Uterus (tissue), 4 donors: ENCODE data around the gene SPTBN4. TPM values are rescaled to one million over a fixed set of nuclear protein-coding genes. Genes with fewer than 3 reads are reported as not detected.

ENCODE experiments used
- DNase-seq, 2 donors: peaks; one replicate each; pipeline ENCODE4 v3.0.0-alpha.2; 2019 to 2020
- H3K27ac ChIP-seq, 2 donors: fragments of 200-600 bp; sonication (generic); 1 replicate in 1 of 2; 2 replicates in 1 of 2; pipeline ENCODE4 v1.5.1; 2016 to 2018
- H3K27me3 ChIP-seq, 2 donors: fragments of 200-600 bp; sonication (generic); one replicate each; pipeline ENCODE4 v1.5.1; 2018 to 2019; ENCODE audit warnings: control low read depth in 1 of 2
- H3K36me3 ChIP-seq, 2 donors: fragments of 200-600 bp; sonication (generic); one replicate each; pipeline ENCODE4 v1.5.1; 2019; ENCODE audit warnings: control low read depth in 1 of 2
- H3K4me1 ChIP-seq, 2 donors: fragments of 200-600 bp; sonication (generic); one replicate each; pipeline ENCODE4 v1.5.1; 2018 to 2019; ENCODE audit warnings: control low read depth in 1 of 2
- H3K4me3 ChIP-seq, 2 donors: fragments of 200-600 bp; sonication (generic); 1 replicate in 1 of 2; 2 replicates in 1 of 2; pipeline ENCODE4 v1.5.1; 2018 to 2019; ENCODE audit warnings: mild to moderate bottlenecking in 1 of 2
- H3K9me3 ChIP-seq, 2 donors: fragments of 200-600 bp; sonication (generic); one replicate each; pipeline ENCODE4 v1.5.1; 2019; ENCODE audit warnings: control low read depth in 1 of 2
- POLR2A ChIP-seq, 2 donors: fragments of 450-650 bp; IDR thresholded peaks; one replicate each; pipeline ENCODE4 v1.6.1; 2016; ENCODE audit warnings: antibody characterized with exemption in 2 of 2, mild to moderate bottlenecking in 1 of 2, moderate library complexity in 1 of 2
- intact Hi-C: fragments of 100-400 bp; cut with DNase I; formaldehyde crosslinking; loops from one replicate; pipeline ENCODE4 v1.15.1; 2023; ENCODE audit warnings: low total_unique reads
- total RNA-seq, 4 donors: library from RNA; depleted of rRNA in 3 of 4; stranded (reverse); fragments of >200 nt in 3 of 4; gene quantifications; one replicate each; pipeline versions ENCODE4 v1.1.0 to v1.2.4, GENCODE V29; 2014 to 2023
- TF ChIP-seq, protein P1 (sequence below), 4 experiments: fragments of 200-600 bp in 2 of 4; fragments of 450-650 bp in 2 of 4; sonication (generic) in 2 of 4; IDR thresholded peaks; one replicate each; pipeline ENCODE4 v1.5.1; 2016 to 2019; ENCODE audit warnings: antibody characterized with exemption in 4 of 4, mild to moderate bottlenecking in 2 of 4, moderate library complexity in 1 of 4
- donor health status: DM: yes; HTN: yes; CAD: no.

Gene SPTBN4
- total RNA-seq, 4 donors from 2014 or later: 3.1 to 7.0 (median 5.3) TPM; not detected in 1

DNA sequence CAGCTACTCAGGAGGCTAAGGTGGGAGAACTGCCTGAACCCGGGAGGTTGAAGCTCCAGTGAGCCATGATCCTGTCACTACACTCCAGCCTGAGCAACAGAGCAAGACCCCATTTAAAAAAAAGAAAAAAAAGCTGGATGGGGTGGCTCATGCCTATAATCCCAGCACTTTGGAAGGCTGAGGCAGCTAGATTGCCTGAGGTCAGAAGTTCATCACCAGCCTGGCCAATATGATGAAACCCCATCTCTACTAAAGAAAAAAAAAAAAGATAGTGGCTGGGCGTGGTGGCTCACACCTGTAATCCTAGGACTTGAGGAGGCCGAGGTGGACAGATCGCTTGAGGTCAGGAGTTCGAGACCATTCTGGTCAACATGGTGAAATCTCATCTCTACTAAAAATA lies 149.4 kb downstream of the SPTBN4 start:
- Histone ChIP-seq H3K27ac (peak overlapping the region in 1 of 2 donors; percentile 92), H3K9me3 (no peaks in the 10 kb centered on the region), H3K4me3 (no peak overlapping the region), H3K27me3 (no peaks in the 10 kb centered on the region), H3K4me1 (peaks cover 0 to 3% of the 10 kb centered on the region in 2 donors), H3K36me3 (no peaks in the 10 kb centered on the region)
- no peak for TF ChIP-seq POLR2A (IDR thresholded peaks at IDR 0.05)
- TF ChIP-seq, protein P1, sequence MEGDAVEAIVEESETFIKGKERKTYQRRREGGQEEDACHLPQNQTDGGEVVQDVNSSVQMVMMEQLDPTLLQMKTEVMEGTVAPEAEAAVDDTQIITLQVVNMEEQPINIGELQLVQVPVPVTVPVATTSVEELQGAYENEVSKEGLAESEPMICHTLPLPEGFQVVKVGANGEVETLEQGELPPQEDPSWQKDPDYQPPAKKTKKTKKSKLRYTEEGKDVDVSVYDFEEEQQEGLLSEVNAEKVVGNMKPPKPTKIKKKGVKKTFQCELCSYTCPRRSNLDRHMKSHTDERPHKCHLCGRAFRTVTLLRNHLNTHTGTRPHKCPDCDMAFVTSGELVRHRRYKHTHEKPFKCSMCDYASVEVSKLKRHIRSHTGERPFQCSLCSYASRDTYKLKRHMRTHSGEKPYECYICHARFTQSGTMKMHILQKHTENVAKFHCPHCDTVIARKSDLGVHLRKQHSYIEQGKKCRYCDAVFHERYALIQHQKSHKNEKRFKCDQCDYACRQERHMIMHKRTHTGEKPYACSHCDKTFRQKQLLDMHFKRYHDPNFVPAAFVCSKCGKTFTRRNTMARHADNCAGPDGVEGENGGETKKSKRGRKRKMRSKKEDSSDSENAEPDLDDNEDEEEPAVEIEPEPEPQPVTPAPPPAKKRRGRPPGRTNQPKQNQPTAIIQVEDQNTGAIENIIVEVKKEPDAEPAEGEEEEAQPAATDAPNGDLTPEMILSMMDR (IDR thresholded peaks at IDR 0.05): no peak
- intact Hi-C loops: no loop called here
- DNase-seq: no peak

DNA sequence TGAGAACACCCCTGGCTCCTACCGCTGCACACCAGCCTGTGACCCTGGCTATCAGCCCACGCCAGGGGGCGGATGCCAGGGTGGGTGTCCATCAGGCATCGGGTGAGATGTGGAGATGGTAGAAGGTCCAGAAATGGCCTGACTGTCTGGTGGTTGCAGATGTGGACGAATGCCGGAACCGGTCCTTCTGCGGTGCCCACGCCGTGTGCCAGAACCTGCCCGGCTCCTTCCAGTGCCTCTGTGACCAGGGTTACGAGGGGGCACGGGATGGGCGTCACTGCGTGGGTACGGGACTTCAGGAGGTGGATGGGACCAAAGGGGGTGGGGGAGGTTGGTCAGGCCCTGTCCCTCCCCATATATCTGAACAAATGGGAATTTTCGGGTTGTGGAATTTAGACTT lies 150.1 kb downstream of the SPTBN4 start:
- Histone ChIP-seq H3K27ac (no peak overlapping the region), H3K27me3 (no peaks in the 10 kb centered on the region), H3K9me3 (no peaks in the 10 kb centered on the region), H3K36me3 (no peaks in the 10 kb centered on the region), H3K4me1 (peaks cover 0 to 3% of the 10 kb centered on the region in 2 donors), H3K4me3 (no peak overlapping the region)
- intact Hi-C loops: no loop called here
- TF ChIP-seq POLR2A (IDR thresholded peaks at IDR 0.05): no peak
- TF ChIP-seq, protein P1 (IDR thresholded peaks at IDR 0.05): no peak
- no peak for DNase-seq

- no peak for DNase-seq
- Histone ChIP-seq H3K4me3 (no peak overlapping the region), H3K27me3 (no peaks in the 10 kb centered on the region), H3K4me1 (peaks cover 0 to 3% of the 10 kb centered on the region in 2 donors), H3K9me3 (no peaks in the 10 kb centered on the region), H3K27ac (no peak overlapping the region), H3K36me3 (no peaks in the 10 kb centered on the region)
- intact Hi-C loops: no loop called here
- TF ChIP-seq, protein P1 (IDR thresholded peaks at IDR 0.05): no peak
- no peak for TF ChIP-seq POLR2A (IDR thresholded peaks at IDR 0.05)
Observed at GRCh38 chr19:40617961-40618360, 151.2 kb downstream of the SPTBN4 start.

DNA sequence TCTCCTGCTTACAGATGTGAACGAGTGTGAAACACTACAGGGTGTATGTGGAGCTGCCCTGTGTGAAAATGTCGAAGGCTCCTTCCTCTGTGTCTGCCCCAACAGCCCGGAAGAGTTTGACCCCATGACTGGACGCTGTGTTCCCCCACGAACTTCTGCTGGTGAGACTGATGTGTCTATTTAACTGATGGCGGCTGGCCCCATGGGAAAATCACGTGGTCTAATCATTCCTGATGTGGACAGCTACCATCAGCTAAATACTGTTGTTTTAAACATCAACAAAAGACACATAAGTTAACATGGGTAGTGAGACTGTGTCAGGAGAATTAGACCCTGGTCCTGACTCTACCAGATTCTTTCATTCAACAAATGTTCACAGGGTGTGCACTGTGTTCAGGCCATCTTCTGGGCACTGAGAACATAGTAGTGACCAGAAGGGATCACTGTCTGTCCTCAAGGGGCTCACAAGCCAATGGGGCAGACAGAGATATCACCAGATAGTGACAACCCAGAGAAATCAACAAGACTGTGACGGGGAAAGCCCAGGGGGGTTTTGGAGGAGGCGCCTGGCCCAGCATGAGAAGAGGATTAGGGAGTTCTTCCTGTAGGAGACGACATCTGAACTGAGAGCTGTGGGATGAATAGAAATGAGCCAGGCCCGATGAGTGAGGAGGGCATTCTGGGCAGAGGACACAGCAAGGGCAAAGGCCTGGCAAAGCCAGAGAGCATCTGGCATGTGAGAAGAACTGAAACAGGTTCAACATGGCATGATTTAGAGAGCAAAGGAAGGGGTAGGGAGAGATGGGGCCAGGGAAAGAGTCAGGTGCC lies 152.7 kb downstream of the SPTBN4 start:
- no peaks in the 10 kb centered on the region for H3K9me3 ChIP-seq
- TF ChIP-seq POLR2A (IDR thresholded peaks at IDR 0.05): no peak
- TF ChIP-seq, protein P1 (IDR thresholded peaks at IDR 0.05): no peak
- H3K27me3 ChIP-seq: no peaks in the 10 kb centered on the region
- H3K27ac ChIP-seq: no peak overlapping the region
- intact Hi-C loops: no loop called here
- no peak overlapping the region for H3K4me3 ChIP-seq
- peaks cover 0 to 3% of the 10 kb centered on the region in 2 donors for H3K4me1 ChIP-seq
- no peaks in the 10 kb centered on the region for H3K36me3 ChIP-seq
- DNase-seq: no peak

DNA sequence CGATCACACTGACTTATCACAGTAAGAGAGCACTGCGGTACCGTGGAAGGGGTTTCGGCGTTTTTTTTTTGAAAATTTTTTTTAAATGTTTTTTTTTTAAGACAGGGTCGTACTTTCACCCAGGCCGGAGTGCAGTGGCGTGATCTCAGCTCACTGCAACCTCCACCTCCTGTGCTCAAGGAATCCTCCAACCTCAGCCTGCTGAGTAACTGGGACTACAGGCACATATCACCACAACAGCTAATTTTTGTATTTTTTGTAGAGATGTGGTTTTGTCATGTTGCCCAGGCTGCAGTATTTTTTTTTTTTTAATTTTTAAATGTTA lies 153.3 kb downstream of the SPTBN4 start:
- H3K9me3 ChIP-seq: no peaks in the 10 kb centered on the region
- intact Hi-C loops: no loop called here
- peaks cover 0 to 2% of the 10 kb centered on the region in 2 donors for H3K4me1 ChIP-seq
- no peaks in the 10 kb centered on the region for H3K27me3 ChIP-seq
- TF ChIP-seq, protein P1 (IDR thresholded peaks at IDR 0.05): no peak
- TF ChIP-seq POLR2A (IDR thresholded peaks at IDR 0.05): no peak
- H3K4me3 ChIP-seq: no peak overlapping the region
- H3K36me3 ChIP-seq: no peaks in the 10 kb centered on the region
- DNase-seq: no peak
- H3K27ac ChIP-seq: no peak overlapping the region
